Measurements from ENCODE around the gene ADRA2C.

ADRA2C gene

GRCh38 chr4:3722446-3723231, 43.5 kb upstream of the ADRA2C start:
- no peak for FAIRE-seq
- TF ChIP-seq TAF1 (IDR thresholded peaks at IDR 0.05; ENCODE audit: low read depth, low read length), result no peak
- no peak for TF ChIP-seq PAX5 (IDR thresholded peaks at IDR 0.05; ENCODE audit: insufficient read depth, low read length, severe bottlenecking)
- no peak for TF ChIP-seq SPI1 (IDR thresholded peaks at IDR 0.05; ENCODE audit: low read depth, low read length)
- no peak for TF ChIP-seq POLR2AphosphoS5 (IDR thresholded peaks at IDR 0.05; ENCODE audit: low read depth, low read length)
- no peak for TF ChIP-seq POU2F2 (IDR thresholded peaks at IDR 0.05; ENCODE audit: low read depth, low read length)
- TF ChIP-seq POLR2A (IDR thresholded peaks at IDR 0.05; ENCODE audit: low read depth, low read length), result no peak
- no peak for DNase-seq (ENCODE audit: insufficient read length, low spot score)

GRCh38 chr4:3723232-3723642, 42.9 kb upstream of the ADRA2C start:
- no peak for DNase-seq (ENCODE audit: insufficient read length, low spot score)
- TF ChIP-seq PAX5 (IDR thresholded peaks at IDR 0.05; ENCODE audit: insufficient read depth, low read length, severe bottlenecking) (no peak), POLR2AphosphoS5 (IDR thresholded peaks at IDR 0.05; ENCODE audit: low read depth, low read length) (no peak), TAF1 (IDR thresholded peaks at IDR 0.05; ENCODE audit: low read depth, low read length) (no peak), SPI1 (IDR thresholded peaks at IDR 0.05; ENCODE audit: low read depth, low read length) (no peak), POU2F2 (IDR thresholded peaks at IDR 0.05; ENCODE audit: low read depth, low read length) (no peak), POLR2A (IDR thresholded peaks at IDR 0.05; ENCODE audit: low read depth, low read length) (no peak)
- FAIRE-seq, result no peak

GRCh38 chr4:3724319-3725231, 41.6 kb upstream of the ADRA2C start:
- DNase-seq (ENCODE audit: insufficient read length, low spot score), result no peak
- no peak for TF ChIP-seq POLR2AphosphoS5 (IDR thresholded peaks at IDR 0.05; ENCODE audit: low read depth, low read length)
- TF ChIP-seq POU2F2 (IDR thresholded peaks at IDR 0.05; ENCODE audit: low read depth, low read length), result no peak
- no peak for TF ChIP-seq TAF1 (IDR thresholded peaks at IDR 0.05; ENCODE audit: low read depth, low read length)
- TF ChIP-seq PAX5 (IDR thresholded peaks at IDR 0.05; ENCODE audit: insufficient read depth, low read length, severe bottlenecking), result no peak
- no peak for TF ChIP-seq SPI1 (IDR thresholded peaks at IDR 0.05; ENCODE audit: low read depth, low read length)
- no peak for TF ChIP-seq POLR2A (IDR thresholded peaks at IDR 0.05; ENCODE audit: low read depth, low read length)
- FAIRE-seq, result no peak

- DNase-seq (ENCODE audit: insufficient read length, low spot score) (no peak), FAIRE-seq (no peak)
- TF ChIP-seq POLR2AphosphoS5 (IDR thresholded peaks at IDR 0.05; ENCODE audit: low read depth, low read length) (no peak), POU2F2 (IDR thresholded peaks at IDR 0.05; ENCODE audit: low read depth, low read length) (no peak), TAF1 (IDR thresholded peaks at IDR 0.05; ENCODE audit: low read depth, low read length) (no peak), PAX5 (IDR thresholded peaks at IDR 0.05; ENCODE audit: insufficient read depth, low read length, severe bottlenecking) (no peak), SPI1 (IDR thresholded peaks at IDR 0.05; ENCODE audit: low read depth, low read length) (no peak)
Measured at GRCh38 chr4:3725936-3726870, 40.0 kb upstream of the ADRA2C start.

GRCh38 chr4:3727847-3728469, 38.2 kb upstream of the ADRA2C start:
- no peak for TF ChIP-seq TAF1 (IDR thresholded peaks at IDR 0.05; ENCODE audit: low read depth, low read length)
- no peak for TF ChIP-seq POLR2AphosphoS5 (IDR thresholded peaks at IDR 0.05; ENCODE audit: low read depth, low read length)
- no peak for TF ChIP-seq POLR2A (IDR thresholded peaks at IDR 0.05; ENCODE audit: low read depth, low read length)
- TF ChIP-seq POU2F2 (IDR thresholded peaks at IDR 0.05; ENCODE audit: low read depth, low read length), result no peak
- TF ChIP-seq PAX5 (IDR thresholded peaks at IDR 0.05; ENCODE audit: insufficient read depth, low read length, severe bottlenecking), result no peak
- no peak for TF ChIP-seq SPI1 (IDR thresholded peaks at IDR 0.05; ENCODE audit: low read depth, low read length)
- FAIRE-seq, result no peak

GRCh38 chr4:3729188-3729881, 36.9 kb upstream of the ADRA2C start:
- no peak for DNase-seq (ENCODE audit: insufficient read length, low spot score)
- TF ChIP-seq SPI1 (IDR thresholded peaks at IDR 0.05; ENCODE audit: low read depth, low read length) (no peak), POU2F2 (IDR thresholded peaks at IDR 0.05; ENCODE audit: low read depth, low read length) (no peak), POLR2AphosphoS5 (IDR thresholded peaks at IDR 0.05; ENCODE audit: low read depth, low read length) (no peak), TAF1 (IDR thresholded peaks at IDR 0.05; ENCODE audit: low read depth, low read length) (no peak), PAX5 (IDR thresholded peaks at IDR 0.05; ENCODE audit: insufficient read depth, low read length, severe bottlenecking) (no peak), POLR2A (IDR thresholded peaks at IDR 0.05; ENCODE audit: low read depth, low read length) (no peak)
- FAIRE-seq, result no peak

More at GRCh38 chr4:3727847-3728469, 38.2 kb upstream of the ADRA2C start:
- no peak for DNase-seq (ENCODE audit: insufficient read length, low spot score)

GRCh38 chr4:3729882-3730226, 36.3 kb upstream of the ADRA2C start:
- no peak for FAIRE-seq
- no peak for TF ChIP-seq SPI1 (IDR thresholded peaks at IDR 0.05; ENCODE audit: low read depth, low read length)
- no peak for DNase-seq (ENCODE audit: insufficient read length, low spot score)
